ENCODE results near the gene SLC35F5. TPM values are rescaled to one million over a fixed set of nuclear protein-coding genes. Genes with fewer than 3 reads are reported as not detected.

SLC35F5 gene, protein sequence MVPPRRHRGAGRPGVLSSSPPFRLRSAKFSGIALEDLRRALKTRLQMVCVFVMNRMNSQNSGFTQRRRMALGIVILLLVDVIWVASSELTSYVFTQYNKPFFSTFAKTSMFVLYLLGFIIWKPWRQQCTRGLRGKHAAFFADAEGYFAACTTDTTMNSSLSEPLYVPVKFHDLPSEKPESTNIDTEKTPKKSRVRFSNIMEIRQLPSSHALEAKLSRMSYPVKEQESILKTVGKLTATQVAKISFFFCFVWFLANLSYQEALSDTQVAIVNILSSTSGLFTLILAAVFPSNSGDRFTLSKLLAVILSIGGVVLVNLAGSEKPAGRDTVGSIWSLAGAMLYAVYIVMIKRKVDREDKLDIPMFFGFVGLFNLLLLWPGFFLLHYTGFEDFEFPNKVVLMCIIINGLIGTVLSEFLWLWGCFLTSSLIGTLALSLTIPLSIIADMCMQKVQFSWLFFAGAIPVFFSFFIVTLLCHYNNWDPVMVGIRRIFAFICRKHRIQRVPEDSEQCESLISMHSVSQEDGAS
- 204 and 408 TPM in 2 replicates for total RNA-seq

DNA sequence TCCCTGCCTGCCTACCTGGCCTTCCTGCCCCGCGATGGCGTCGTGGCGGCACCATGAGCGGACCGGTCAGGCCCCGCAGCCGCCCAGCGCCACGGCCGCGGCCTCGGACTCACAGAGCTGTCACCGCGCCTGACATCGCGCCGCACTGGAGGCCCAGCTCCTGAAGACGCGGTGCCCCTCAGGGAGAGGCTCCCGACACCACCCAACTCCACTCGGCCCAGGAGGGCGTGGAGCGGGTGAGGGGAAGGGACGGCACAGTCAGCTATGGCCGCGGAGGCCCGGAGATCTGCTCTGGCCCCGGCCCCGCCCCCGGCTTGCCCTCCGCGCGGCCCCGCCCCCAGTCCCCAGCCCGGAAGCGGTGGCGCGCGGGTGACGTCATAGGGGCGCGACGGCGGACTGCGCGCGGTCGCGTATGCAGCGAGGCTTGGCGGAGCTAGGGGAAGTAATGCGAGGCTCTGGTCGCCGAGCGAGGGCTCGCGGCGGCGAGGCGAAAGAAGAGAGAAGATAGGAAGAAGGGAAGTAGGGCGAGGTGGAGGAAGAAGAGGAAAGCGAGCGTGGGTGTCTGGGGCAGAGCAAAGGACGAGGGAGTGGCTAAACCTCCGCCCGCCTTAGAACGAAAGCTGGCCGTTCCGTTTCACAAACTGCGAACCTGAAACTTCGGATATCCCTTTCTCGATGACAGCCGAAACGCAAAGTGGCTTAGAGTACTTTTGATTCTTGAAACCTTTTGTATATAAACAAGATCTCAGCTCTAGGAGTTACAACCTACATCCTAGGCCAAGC lies at the start of gene SLC35F5:
Gene SLC35F5, minus strand, starts transcription at position 288 of the 783 bp plus-strand sequence. Its CDS starts 233 bp downstream, at position 55.

Other genes starting within 250 kb of the SLC35F5 start
- 7.5 and 8.3 TPM in 2 replicates for gene RABL2A, start 129.4 kb downstream of the SLC35F5 start, total RNA-seq
- 245 and 318 TPM in 2 replicates for gene ACTR3, start 133.4 kb upstream of the SLC35F5 start, total RNA-seq